Sciatic nerve (tissue), 2 donors: Measurements from ENCODE around the gene B3GNT4. TPM values are rescaled to one million over a fixed set of nuclear protein-coding genes. Genes with fewer than 3 reads are reported as not detected.
"Not testable (repeated sequence)": the region's sequence is repeated elsewhere in the genome, so short reads cannot be mapped to it uniquely, and the experiment has no call there.

Source experiments
- ATAC-seq: fragments of 200-7000 bp; cut with Tn5 transposase; one replicate; pipeline ENCODE4 v1.9.1; 2020; ENCODE audit warnings: mild to moderate bottlenecking, moderate library complexity
- DNase-seq: peaks from one replicate; pipeline ENCODE4 v3.0.0-alpha.2; 2020; ENCODE audit warnings: low spot score
- intact Hi-C: fragments of 100-400 bp; cut with DNase I; formaldehyde crosslinking; loops from one replicate; pipeline ENCODE4 v1.14.2; 2022
- total RNA-seq: library from RNA; stranded (reverse); fragmentation: NEBNext Ultra II Directional; extraction: Animal tissue kit (Norgen Biotek cat#: 25700); gene quantifications from one replicate; pipeline ENCODE4 v1.2.1, GENCODE V29; 2021
- donor health status: DM: no; HTN: no; CAD: no.
- donor health status: DM: no; HTN: no; CAD: no.

B3GNT4 gene
- total RNA-seq, 1 donor from 2014 or later, result not detected

- ATAC-seq, intact Hi-C loops, DNase-seq: not testable (repeated sequence)
These were observed 55.0 kb downstream of the B3GNT4 start for GRCh38 chr12:122258462-122258861.

Other genes with a start within 250 kb of the B3GNT4 start
- 5.8 TPM for gene BCL7A, start 181.8 kb upstream of the B3GNT4 start, total RNA-seq
- gene MLXIP, start 125.0 kb upstream of the B3GNT4 start, total RNA-seq, result 44.2 TPM
- not detected for gene IL31, start 29.5 kb upstream of the B3GNT4 start, total RNA-seq
- gene LRRC43, start 20.6 kb upstream of the B3GNT4 start, total RNA-seq, result 0.58 TPM
- 29.4 TPM for gene DIABLO, start 22.3 kb downstream of the B3GNT4 start, total RNA-seq
- 16.5 TPM for gene VPS33A, start 62.8 kb downstream of the B3GNT4 start, total RNA-seq
- 114 TPM for gene CLIP1, start 219.0 kb downstream of the B3GNT4 start, total RNA-seq